AG10803 (cell line): ENCODE measurements around the gene CDK17.
A peak's percentile ranks its signal among the peaks of the same experiment; 100 is the strongest.
"Not testable (repeated sequence)": the region's sequence is repeated elsewhere in the genome, so short reads cannot be mapped to it uniquely, and the experiment has no call there.

Experiments
- DNase-seq: peaks from one replicate; pipeline ENCODE4 v3.0.0; 2010; ENCODE audit warnings: low read depth
- H3K4me3 ChIP-seq: 2 replicates; pipeline ENCODE4 v1.5.1; 2011; ENCODE audit warnings: mild to moderate bottlenecking, low read length, control low read depth
- CTCF ChIP-seq: conservative IDR thresholded peaks from 2 replicates; pipeline ENCODE4 v1.5.1; 2011; ENCODE audit warnings: mild to moderate bottlenecking, low read length, control low read depth, inconsistent platforms

Gene CDK17

GRCh38 chr12:96441816-96442215, 41.6 kb upstream of the CDK17 start:
- DNase-seq: no peak
- TF ChIP-seq CTCF: no peak
- no peak overlapping the region for H3K4me3 ChIP-seq

GRCh38 chr12:96438330-96438729, 38.1 kb upstream of the CDK17 start:
- TF ChIP-seq CTCF: no peak
- no peak for DNase-seq
- H3K4me3 ChIP-seq: no peak overlapping the region

DNA sequence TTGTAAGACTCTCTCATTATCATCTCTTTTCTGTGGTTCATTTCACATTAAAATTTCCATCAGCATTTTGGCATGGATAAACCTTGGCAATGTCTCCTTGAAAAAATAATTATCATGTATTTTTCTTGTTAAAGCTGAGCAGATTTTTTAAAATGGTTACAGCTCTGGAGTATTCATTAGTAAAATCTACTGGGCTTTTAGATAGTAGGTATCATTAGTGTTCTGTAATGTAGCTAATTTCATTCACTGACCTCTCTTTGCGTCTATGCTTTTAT, 36.9 kb upstream of the CDK17 start:
- H3K4me3 ChIP-seq: no peak overlapping the region
- no peak for TF ChIP-seq CTCF
- no peak for DNase-seq

GRCh38 chr12:96436366-96437170, 36.3 kb upstream of the CDK17 start:
- no peak for TF ChIP-seq CTCF
- no peak overlapping the region for H3K4me3 ChIP-seq
- DNase-seq: no peak

DNA sequence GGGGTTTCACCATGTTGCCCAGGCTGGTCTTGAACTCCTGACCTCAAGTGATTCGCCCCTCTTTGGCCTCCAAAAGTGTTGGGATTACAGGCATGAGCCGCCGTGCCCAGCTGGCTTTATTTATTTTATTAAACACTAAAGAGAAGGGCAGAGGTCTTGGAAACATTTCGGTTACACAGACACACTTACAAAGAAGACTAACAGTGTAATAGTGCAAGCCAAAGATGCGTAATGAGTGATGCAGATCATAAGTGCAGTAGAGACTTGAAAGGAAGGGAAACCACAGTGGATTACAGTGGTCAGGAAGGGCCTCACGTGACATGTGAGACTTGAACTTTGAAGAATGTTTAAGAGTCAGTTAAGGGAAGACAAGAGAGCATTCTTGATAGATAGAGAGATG, 33.9 kb upstream of the CDK17 start:
- peak; percentile 93 for DNase-seq
- no peak overlapping the region for H3K4me3 ChIP-seq
- TF ChIP-seq CTCF: no peak

DNA sequence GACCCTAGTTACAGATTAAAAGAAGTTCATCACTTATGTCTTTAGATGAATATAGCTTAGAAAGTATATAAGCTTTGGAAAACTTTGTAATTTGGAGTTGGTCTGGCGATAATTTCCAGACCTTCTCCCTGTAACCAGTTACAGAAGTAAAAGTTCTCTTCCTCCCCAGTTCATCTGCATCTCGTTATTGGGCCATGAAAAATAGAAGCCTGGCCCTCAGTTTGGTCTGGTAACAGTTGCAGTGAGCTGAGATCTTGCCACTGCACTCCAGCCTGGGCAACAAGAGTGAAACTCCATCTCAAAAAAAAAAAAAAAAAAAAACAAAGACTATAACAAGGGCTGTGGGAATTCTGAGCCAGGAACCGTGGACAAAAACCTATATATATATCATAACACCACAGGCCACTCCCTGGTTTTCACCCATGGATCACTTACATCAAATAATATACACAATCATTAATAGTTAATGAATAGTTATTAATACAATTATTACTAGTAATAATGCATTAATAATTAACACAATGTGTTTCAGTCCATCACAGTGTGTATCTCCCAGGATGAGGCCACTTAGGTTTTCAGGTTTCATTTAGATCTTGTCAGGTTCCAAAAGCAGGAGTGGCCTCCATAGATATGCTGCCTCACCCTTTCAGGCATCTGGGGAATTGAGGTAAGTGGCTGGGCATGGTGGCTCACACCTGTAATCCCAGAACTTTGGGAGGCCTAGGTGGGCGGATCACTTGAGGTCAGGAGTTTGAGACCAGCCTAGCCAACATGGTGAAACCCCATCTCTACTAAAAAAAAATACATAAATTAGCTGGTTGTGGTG, 32.5 kb upstream of the CDK17 start:
- peak; percentile 38 for DNase-seq

DNA sequence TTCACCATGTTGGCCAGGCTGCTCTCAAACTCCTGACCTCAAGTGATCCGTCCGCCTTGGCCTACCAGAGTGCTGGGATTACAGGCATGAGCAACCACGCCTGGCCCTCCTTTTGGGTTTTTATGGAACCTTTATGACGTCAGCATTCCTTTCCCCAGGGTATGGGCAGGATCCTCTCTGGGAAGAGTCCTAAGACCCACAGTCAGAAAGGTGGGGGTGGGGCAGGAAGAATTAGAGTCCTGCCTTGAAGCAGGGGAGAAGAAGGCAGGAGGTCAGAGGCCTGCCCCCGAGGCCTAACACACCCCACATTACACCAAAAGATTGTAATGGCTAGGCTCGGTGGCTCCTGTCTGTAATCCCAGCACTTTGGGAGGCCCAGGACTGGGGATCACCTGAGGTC, 30.8 kb upstream of the CDK17 start:
- TF ChIP-seq CTCF: no peak
- DNase-seq: no peak
- no peak overlapping the region for H3K4me3 ChIP-seq

More for the DNA sequence above, 32.5 kb upstream of the CDK17 start:
- H3K4me3 ChIP-seq: not testable (repeated sequence)
